ENCODE results near the gene PHF19. TPM values are rescaled to one million over a fixed set of nuclear protein-coding genes. Genes with fewer than 3 reads are reported as not detected.

Gene PHF19
- total and polyA plus RNA-seq, 2 donors (not counting 3 experiments of a cell fraction or from before 2014, with no cell fraction given) = 102 to 153 TPM

DNA sequence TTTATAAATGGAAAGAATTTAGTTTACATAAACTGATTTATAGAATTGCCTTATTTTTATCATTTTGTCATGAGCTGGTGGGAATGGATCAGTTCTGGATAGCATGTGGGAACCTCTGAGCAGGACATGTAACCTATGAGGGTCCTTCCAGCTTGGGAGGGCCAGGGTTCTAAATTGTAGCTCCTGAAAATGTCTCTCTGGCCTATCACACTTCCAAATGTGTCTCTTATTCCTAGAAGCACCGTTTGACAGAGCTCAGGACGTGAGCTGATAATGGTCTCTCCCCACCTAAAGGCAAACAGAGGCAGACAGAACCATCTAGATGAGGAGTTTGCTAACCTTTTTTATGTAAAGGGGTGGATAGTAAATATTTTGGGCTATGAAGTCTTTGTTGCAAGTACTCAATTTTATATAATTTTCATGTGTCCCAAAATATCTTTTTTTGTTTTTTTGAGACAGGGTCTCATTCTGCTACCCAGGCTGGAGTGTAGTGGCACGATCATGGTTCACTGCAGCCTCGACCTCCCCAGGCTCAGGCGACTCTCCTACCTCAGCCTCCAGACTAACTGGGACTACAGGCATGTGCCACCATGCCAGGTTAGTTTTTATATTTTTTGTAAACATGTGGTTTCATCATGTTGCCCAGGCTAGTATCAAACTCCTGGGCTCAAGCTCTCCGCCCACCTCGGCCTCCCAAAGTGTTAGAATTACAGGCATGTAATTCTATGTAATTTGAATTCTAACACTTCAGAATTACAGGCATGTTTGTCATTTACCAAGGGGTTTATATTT is 45.6 kb upstream of the PHF19 start:
- no peaks in the 10 kb centered on the region for H3K9me3 ChIP-seq (replicated peaks; ENCODE audit: control insufficient read depth, insufficient read depth, low read length)
- no peak overlapping the region for H2AFZ ChIP-seq (ENCODE audit: low read depth, low read length)
- TF ChIP-seq MYC (IDR thresholded peaks at IDR 0.05; ENCODE audit: low read depth, low read length) (no peak), POLR2AphosphoS5 (IDR thresholded peaks at IDR 0.05; ENCODE audit: insufficient read depth, low read depth, low read length) (no peak), EZH2 (IDR thresholded peaks at IDR 0.05; ENCODE audit: borderline replicate concordance, low read depth, low read length, severe bottlenecking) (no peak), FOS (IDR thresholded peaks at IDR 0.05; ENCODE audit: borderline replicate concordance, insufficient read depth, low read length) (no peak), JUN (IDR thresholded peaks at IDR 0.05; ENCODE audit: borderline replicate concordance, insufficient read depth, insufficient read length, low read depth) (no peak), GATA2 (IDR thresholded peaks at IDR 0.05; ENCODE audit: insufficient read depth, insufficient read length, low read depth, low read length) (no peak), POLR2A (IDR thresholded peaks at IDR 0.05; ENCODE audit: low read depth, low read length) (no peak)
- TF ChIP-seq, protein P1, sequence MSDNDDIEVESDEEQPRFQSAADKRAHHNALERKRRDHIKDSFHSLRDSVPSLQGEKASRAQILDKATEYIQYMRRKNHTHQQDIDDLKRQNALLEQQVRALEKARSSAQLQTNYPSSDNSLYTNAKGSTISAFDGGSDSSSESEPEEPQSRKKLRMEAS (IDR thresholded peaks at IDR 0.05; ENCODE audit: insufficient read depth, insufficient read length) = no peak
- TF ChIP-seq, protein P2, sequence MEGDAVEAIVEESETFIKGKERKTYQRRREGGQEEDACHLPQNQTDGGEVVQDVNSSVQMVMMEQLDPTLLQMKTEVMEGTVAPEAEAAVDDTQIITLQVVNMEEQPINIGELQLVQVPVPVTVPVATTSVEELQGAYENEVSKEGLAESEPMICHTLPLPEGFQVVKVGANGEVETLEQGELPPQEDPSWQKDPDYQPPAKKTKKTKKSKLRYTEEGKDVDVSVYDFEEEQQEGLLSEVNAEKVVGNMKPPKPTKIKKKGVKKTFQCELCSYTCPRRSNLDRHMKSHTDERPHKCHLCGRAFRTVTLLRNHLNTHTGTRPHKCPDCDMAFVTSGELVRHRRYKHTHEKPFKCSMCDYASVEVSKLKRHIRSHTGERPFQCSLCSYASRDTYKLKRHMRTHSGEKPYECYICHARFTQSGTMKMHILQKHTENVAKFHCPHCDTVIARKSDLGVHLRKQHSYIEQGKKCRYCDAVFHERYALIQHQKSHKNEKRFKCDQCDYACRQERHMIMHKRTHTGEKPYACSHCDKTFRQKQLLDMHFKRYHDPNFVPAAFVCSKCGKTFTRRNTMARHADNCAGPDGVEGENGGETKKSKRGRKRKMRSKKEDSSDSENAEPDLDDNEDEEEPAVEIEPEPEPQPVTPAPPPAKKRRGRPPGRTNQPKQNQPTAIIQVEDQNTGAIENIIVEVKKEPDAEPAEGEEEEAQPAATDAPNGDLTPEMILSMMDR (IDR thresholded peaks at IDR 0.05; ENCODE audit: extremely low read depth in 1 of 2, insufficient read depth in 1 of 2, low read depth in 1 of 2, low read length in 2 of 2) = no peak
- H3K79me2 ChIP-seq (ENCODE audit: control insufficient read depth, insufficient read depth, low read length) = no peaks in the 10 kb centered on the region
- POLR2A ChIA-PET = no interaction called here
- no peak overlapping the region for H3K4me2 ChIP-seq (ENCODE audit: insufficient read depth, low read length)
- H3K4me3 ChIP-seq (replicated peaks in 1 of 3; ENCODE audit: insufficient read depth in 1 of 3, low read depth in 1 of 3, low read length in 3 of 3) = no peak overlapping the region
- no peaks in the 10 kb centered on the region for H3K36me3 ChIP-seq (ENCODE audit: control insufficient read depth in 2 of 2, extremely low read depth in 1 of 2, insufficient read depth in 2 of 2, low read length in 2 of 2)
- no peaks in the 10 kb centered on the region for H3K9me1 ChIP-seq (replicated peaks; ENCODE audit: control insufficient read depth, extremely low read depth, insufficient read depth, low read length)
- CTCF ChIA-PET = no interaction called here
- DNase-seq (ENCODE audit: low read depth, low spot score) = no peak
- no peak for FAIRE-seq
- H3K4me1 ChIP-seq (ENCODE audit: control insufficient read depth, extremely low read depth, insufficient read depth, low read length) = peaks cover 8% of the 10 kb centered on the region
- intact Hi-C loops (cut with micrococcal nuclease) (no loop called here), dilution Hi-C loops (cut with MboI; ENCODE audit: extremely low pct_ligation_motif_present, low sequenced_read_pairs) (no loop called here)
- H3K9ac ChIP-seq (replicated peaks; ENCODE audit: extremely low read depth, insufficient read depth, low read length) = no peak overlapping the region
- BruUV-seq (replicated peaks) = no TSS peak
- H3K27ac ChIP-seq (ENCODE audit: insufficient read depth, low read depth, low read length) = no peak overlapping the region
- no peaks in the 10 kb centered on the region for H3K27me3 ChIP-seq (ENCODE audit: control insufficient read depth in 2 of 2, insufficient read depth in 2 of 2, low read length in 2 of 2)
- H4K20me1 ChIP-seq (replicated peaks; ENCODE audit: control insufficient read depth, extremely low read depth, insufficient read depth, low read length) = no peaks in the 10 kb centered on the region
